K562 (cell line): Measurements from ENCODE around the gene CACNA1C. TPM values are rescaled to one million over a fixed set of nuclear protein-coding genes. Genes with fewer than 3 reads are reported as not detected.

Experiments used
- ARID3A ChIP-seq: IDR thresholded peaks from 2 replicates; pipeline ENCODE4 v1.6.1; 2012; ENCODE audit warnings: low read depth, low read length, improper control_type of control experiment, borderline replicate concordance
- BACH1 ChIP-seq: fragments of 200-800 bp; sonication (Bioruptor generic); IDR thresholded peaks from 2 replicates; pipeline ENCODE4 v1.6.1; 2016; ENCODE audit warnings: missing genetic modification characterization, missing compliant biosample characterization
- BDP1 ChIP-seq: IDR thresholded peaks from 3 replicates; pipeline ENCODE4 v1.6.1; 2011; ENCODE audit not compliant: insufficient read length, insufficient read depth
- COPS2 ChIP-seq: fragments of 450-650 bp; conservative IDR thresholded peaks from 2 replicates; pipeline ENCODE4 v1.6.1; 2016; ENCODE audit warnings: mild to moderate bottlenecking, moderate library complexity
- IRF9 ChIP-seq: fragments of 450-650 bp; IDR thresholded peaks from 2 replicates; pipeline ENCODE4 v1.6.1; 2016; ENCODE audit warnings: missing biosample characterization, missing genetic modification characterization
- NFATC3 ChIP-seq: fragments of 450-650 bp; IDR thresholded peaks from 2 replicates; pipeline ENCODE4 v1.6.1; 2017; ENCODE audit warnings: mild to moderate bottlenecking
- SMARCB1 ChIP-seq: IDR thresholded peaks from 2 replicates; pipeline ENCODE4 v1.6.1; 2011; ENCODE audit warnings: improper control_type of control experiment, low read depth; ENCODE audit not compliant: insufficient read length
- TEAD1 ChIP-seq, 2 experiments: fragments of 450-650 bp in 1 of 2; sonication (generic) in 1 of 2; formaldehyde crosslinking; IDR thresholded peaks; 2 replicates each; pipeline versions ENCODE4 v1.4.0 to v1.8.0; 2020 to 2022; ENCODE audit warnings: mild to moderate bottlenecking in 2 of 2, missing genetic modification reagents in 1 of 2
- THRA ChIP-seq: fragments of 450-650 bp; IDR thresholded peaks from 2 replicates; pipeline ENCODE4 v1.6.1; 2017; ENCODE audit warnings: mild to moderate bottlenecking, moderate library complexity
- U2AF1 ChIP-seq: fragments of 200-400 bp; formaldehyde crosslinking; optimal IDR thresholded peaks from 2 replicates; pipeline ENCODE3; 2017; ENCODE audit warnings: mild to moderate bottlenecking, low read depth, low read length, moderate library complexity
- polyA plus RNA-seq, 8 experiments: library from polyadenylated mRNA; depleted of rRNA in 4 of 8; stranded (reverse) in 5 of 8; unstranded in 3 of 8; fragments of >200 nt; fragmentation: Nextera tagmentation in 2 of 8; fragmentation: Illumina TruSeq in 1 of 8; extraction: Ambion mirVana in 2 of 8; extraction: Trizol in 1 of 8; gene quantifications; 2 replicates each; pipeline versions ENCODE4 v1.2.1 to v1.2.3, GENCODE V29; 2011 to 2014; ENCODE audit warnings: inconsistent platforms in 1 of 8, missing spikeins in 1 of 8
- total RNA-seq, 7 experiments: library from RNA; depleted of rRNA in 6 of 7; stranded (reverse); fragments of >200 nt in 6 of 7; fragmentation: Illumina TruSeq in 2 of 7; extraction: Trizol in 2 of 7; gene quantifications; 2 replicates each; pipeline versions ENCODE4 v1.2.1 to v1.2.3, GENCODE V29; 2011 to 2021; ENCODE audit warnings: low replicate concordance in 1 of 7
- TF ChIP-seq, protein P1 (sequence below), 2 experiments: fragments of 450-650 bp in 1 of 2; sonication (generic) in 1 of 2; formaldehyde crosslinking in 1 of 2; IDR thresholded peaks in 1 of 2; conservative IDR thresholded peaks in 1 of 2; 2 replicates each; pipeline versions ENCODE4 v1.6.1 to v1.8.1; 2016 to 2023; ENCODE audit warnings: mild to moderate bottlenecking in 2 of 2, moderate library complexity in 2 of 2, inconsistent platforms in 1 of 2, missing genetic modification reagents in 1 of 2

CACNA1C gene
- total and polyA plus RNA-seq, 9 of the 15 experiments (the other 6 are each of a cell fraction or from before 2014, with no cell fraction given): not detected

DNA sequence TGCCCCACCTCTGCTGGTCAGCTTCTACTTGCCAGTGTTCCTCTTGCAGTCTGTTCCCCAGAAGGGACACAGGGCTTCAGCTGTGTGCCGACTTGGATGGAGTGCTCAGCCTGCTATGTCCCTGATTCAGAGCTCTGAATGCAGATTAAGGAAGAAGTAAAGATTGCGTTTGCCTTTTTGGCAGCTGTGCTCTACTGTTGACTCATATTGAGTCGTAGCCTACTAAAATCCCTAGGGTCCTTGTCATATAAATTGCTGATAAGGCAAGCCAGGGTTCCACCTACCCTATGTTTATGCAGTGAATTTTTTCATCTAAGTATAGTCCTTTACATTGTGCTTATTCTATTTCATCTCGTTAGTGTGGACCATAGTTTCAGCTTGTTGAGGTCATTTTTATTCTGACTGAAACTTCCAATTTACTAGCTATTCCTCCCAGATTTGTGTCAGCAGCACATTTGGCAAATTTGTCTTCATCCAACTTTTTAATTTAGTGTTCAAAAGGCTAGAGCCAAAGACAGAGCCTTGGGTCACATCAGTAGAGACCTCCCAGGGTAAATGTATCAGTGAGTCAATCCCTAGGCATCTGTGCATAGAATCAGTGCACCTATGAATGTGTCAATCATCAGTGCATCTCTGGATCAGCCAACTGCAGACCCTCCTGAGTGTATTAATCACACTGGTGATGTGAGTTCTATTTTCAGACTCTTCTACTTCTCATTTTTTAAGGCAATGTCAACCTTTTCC lies 31.9 kb downstream of the CACNA1C start (continued):
- no peak for TF ChIP-seq THRA
- TF ChIP-seq IRF9 (tag): no peak
- no peak for TF ChIP-seq NFATC3
- no peak for TF ChIP-seq U2AF1
- no peak for TF ChIP-seq BDP1
- no peak for TF ChIP-seq COPS2
- TF ChIP-seq SMARCB1: no peak
- no peak for TF ChIP-seq TEAD1 (CRISPR knock-in tag; IDR thresholded peaks at IDR 0.05)
- no peak for TF ChIP-seq BACH1 (tag)
- no peak for TF ChIP-seq ARID3A
- TF ChIP-seq, protein P1, sequence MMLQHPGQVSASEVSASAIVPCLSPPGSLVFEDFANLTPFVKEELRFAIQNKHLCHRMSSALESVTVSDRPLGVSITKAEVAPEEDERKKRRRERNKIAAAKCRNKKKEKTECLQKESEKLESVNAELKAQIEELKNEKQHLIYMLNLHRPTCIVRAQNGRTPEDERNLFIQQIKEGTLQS (IDR thresholded peaks at IDR 0.05): no peak
- TF ChIP-seq, protein P1 (CRISPR knock-in tag; conservative IDR thresholded peaks at IDR 0.05): no peak
- TF ChIP-seq, all 486 proteins: peak for 0
